ENCODE data around the gene CACNA1D.

Gene CACNA1D

GRCh38 chr3:53715815-53716483, 221.5 kb downstream of the CACNA1D start:
- no peak for DNase-seq (ENCODE audit: low read depth)

DNA sequence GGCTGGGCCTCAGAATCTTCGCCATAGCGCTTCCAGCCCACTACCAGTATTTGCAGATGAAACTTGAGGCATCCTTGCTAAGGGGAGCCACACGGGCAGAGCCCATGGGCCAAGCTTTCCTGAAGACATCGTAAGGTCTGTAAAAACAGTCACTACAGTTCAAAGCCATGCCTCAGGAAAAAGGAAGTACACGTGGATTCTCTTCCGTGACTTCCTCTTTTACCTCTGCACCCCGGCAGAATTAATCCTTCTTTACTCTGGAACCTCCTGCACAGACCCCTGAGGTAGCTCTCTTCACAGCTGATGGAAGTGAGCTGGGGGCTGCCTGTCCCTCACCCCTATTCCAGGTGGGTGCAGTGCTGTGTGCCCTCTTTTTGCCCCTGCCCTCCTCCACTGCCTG, 222.6 kb downstream of the CACNA1D start:
- no peak for DNase-seq (ENCODE audit: low read depth)

DNA sequence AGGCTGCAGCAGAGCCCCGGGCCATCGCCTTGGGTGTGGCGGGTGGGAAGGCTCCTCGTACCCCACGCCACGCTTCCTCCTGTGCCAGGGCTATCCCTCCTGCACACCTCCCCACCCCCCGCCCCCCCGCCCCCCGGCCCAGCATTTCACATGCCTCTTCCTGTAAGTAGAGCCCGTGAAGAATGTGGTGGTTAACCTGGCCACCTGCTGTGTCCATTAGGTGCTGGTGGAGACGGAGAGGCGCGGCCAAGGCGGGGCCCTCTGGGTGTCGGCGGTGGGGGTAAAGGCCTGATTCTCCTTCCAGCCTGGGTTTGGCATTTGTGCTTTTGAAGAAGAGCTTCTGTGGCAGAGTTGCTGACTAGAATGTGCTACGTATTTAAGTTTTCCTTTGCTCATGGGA, 224.1 kb downstream of the CACNA1D start:
- DNase-seq (ENCODE audit: low read depth), result no peak

DNA sequence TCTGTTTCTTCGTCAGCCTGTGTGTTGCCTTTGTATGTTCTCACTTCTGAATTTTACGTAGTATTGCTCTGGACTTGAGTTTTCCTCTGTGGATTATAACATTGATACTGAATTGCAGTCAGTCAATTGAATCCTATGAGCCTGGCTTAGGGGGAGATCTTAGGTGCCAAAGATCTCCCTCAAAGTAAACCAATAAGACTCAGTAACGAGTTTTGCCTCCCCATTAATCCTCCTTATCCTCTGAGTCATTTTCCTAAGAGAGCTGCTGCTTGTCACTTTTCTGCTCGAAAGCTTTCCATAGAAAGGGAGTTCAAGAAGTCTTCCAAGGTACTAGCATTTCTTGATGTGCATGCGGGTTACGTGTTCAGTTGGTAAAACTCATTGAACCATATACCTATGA, 225.4 kb downstream of the CACNA1D start:
- no peak for DNase-seq (ENCODE audit: low read depth)

- DNase-seq (ENCODE audit: low read depth), result no peak
Observed at GRCh38 chr3:53721187-53722119, 227.0 kb downstream of the CACNA1D start.

GRCh38 chr3:53724566-53724965, 230.2 kb downstream of the CACNA1D start:
- no peak for DNase-seq (ENCODE audit: low read depth)

GRCh38 chr3:53725387-53725995, 231.1 kb downstream of the CACNA1D start:
- no peak for DNase-seq (ENCODE audit: low read depth)

GRCh38 chr3:53726643-53727042, 232.2 kb downstream of the CACNA1D start:
- DNase-seq (ENCODE audit: low read depth), result no peak

DNA sequence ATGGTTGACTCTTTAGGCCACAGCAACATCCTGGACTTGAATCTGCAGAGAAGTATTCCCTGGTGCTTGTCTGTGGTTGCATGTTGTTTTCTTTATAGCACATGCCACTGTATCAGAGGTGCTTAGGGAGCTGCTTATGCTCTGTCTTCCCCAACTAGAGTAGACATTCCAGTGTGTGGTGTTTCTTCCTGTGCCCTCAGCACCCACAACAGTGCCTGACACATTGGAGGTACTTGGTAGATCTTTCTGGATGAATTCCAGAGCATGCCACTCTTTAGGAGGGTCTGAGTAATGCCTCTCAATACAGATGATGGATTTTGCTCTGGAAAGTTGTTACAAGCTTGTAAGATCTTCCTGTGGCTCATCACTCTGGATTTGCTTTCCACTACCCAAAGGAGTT, 234.2 kb downstream of the CACNA1D start:
- DNase-seq (ENCODE audit: low read depth), result no peak

DNA sequence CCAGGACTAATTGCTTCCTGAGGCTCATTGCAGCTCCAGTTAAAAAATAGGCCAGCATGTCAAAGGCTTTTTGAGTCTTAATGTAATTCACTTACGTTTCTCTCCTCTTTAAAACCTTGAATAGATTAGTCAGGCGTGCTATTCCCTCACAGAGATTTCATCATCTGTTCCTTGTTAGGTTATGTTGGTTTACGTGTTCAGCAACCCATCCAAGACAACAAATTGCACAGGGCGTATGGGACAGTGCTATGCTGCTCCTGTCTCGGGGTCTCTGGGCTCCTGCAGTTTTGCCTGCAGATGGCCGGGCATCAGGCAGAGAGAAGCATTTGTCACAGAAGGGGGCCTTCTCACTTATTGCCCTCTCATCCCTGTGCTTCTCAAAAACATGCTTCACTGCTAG, 234.7 kb downstream of the CACNA1D start:
- DNase-seq (ENCODE audit: low read depth), result no peak

GRCh38 chr3:53729618-53730017, 235.2 kb downstream of the CACNA1D start:
- DNase-seq (ENCODE audit: low read depth), result no peak

DNA sequence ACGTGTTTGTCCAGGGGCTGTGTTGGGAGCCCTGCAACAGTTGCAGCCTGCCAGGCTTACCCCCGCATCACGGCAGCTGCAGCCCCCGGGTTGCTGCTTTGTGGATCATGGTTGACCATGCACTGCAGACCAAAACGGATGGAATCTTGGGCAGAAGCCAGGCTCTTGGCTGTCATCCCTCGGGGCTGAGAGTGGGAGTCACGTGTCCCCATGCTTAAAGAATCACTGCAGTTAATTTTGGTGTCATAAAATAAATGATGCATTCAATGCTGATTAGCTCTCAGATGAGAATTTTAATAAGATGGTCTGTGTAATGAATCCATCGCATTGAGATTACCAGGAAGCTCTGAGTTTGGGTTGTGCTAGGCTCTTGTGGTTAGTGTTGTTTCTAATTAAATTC, 236.2 kb downstream of the CACNA1D start:
- no peak for DNase-seq (ENCODE audit: low read depth)

DNA sequence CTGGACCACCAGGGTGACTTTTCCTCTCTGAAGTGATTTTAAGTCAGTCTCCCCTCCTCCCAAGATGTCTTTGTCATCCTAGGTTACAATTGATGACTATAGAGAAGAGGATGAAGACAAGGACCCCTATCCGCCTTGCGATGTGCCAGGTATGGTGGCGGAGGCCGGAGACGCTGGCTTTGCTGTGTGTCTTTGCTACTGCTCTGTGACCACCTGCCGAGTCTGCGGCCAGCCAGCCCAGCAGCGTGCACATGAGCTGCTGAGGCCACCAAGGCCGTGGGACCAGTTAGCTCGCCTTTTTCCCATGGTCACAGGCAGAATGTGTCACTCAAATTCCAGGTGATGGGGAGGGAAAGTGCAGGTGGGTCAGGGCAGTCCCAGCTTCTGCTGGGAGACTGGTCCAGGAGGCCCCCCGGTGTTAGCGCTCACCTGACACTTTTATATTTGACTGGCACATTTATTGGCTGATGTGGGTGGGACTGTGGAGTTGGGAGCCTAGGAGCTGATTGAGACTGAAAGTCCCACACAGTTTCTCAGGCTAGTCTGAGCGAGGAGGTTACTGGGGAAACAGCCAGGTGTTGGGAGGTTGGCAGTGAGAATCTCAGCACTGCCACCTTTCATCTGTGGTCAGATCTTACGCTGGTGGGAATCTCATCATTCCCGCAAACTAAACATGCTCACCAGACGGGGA, 237.7 kb downstream of the CACNA1D start:
- DNase-seq (ENCODE audit: low read depth), result no peak

DNA sequence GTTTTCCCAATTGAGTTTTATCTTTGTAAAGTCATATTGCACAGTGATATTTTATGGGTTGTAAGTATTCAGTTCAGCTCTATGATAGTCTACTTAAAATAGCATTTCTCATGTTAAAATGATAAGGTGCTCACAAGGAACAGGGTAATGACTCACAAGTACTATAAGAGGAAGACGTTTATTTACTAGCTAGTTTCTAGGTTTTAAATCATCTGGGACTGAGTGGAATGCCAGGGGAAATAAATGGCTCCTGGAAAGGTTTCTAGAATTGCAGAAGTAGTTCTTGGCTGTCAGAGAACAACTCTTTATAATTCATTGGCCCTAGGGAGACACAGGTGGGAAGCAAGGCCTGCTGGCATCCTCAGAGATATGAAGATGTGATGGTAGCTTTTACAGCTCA, 239.0 kb downstream of the CACNA1D start:
- DNase-seq (ENCODE audit: low read depth), result no peak

DNA sequence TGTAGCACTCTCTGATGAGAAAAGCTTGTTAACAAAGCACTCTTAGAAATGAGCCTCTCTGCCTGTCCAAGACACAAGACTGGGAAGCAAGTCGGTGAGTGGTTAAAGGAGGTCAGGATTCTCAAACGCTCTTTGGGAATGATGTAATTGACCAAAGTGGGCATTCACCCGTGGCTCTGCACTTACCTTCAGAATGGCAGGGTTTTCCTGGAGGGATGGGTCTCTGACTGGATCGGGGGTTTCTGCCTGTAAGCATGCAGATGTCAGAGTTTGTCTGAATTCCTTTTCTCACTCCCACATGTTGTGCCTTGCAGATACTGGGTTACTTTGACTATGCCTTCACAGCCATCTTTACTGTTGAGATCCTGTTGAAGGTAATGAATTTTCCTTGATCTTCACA, 245.6 kb downstream of the CACNA1D start:
- DNase-seq (ENCODE audit: low read depth), result no peak

- DNase-seq (ENCODE audit: low read depth), result no peak
Observed at GRCh38 chr3:53740956-53741355, 246.5 kb downstream of the CACNA1D start.

DNA sequence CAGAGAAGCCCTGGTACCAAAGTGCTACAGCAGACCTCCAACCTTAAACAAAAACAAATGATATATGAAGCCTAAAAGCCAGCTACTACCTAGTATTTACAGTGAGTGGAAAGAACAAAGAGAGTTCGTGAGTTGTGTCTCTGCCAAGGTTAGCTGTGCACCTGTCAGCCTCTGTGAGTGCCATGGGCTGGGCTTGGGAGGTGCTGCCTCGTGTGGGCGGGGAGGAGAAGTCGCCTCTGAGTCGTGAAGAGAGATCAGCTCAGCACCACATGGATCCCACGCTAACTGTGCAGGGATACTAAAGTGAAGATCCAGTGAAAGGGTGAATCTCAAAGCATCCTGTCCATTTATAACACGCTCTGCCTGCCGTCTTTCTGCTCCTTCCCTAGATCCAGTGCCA, 249.9 kb downstream of the CACNA1D start:
- DNase-seq (ENCODE audit: low read depth), result no peak

- DNase-seq (ENCODE audit: low read depth), result no peak
Observed at GRCh38 chr3:53747559-53747958, 253.1 kb downstream of the CACNA1D start.

DNA sequence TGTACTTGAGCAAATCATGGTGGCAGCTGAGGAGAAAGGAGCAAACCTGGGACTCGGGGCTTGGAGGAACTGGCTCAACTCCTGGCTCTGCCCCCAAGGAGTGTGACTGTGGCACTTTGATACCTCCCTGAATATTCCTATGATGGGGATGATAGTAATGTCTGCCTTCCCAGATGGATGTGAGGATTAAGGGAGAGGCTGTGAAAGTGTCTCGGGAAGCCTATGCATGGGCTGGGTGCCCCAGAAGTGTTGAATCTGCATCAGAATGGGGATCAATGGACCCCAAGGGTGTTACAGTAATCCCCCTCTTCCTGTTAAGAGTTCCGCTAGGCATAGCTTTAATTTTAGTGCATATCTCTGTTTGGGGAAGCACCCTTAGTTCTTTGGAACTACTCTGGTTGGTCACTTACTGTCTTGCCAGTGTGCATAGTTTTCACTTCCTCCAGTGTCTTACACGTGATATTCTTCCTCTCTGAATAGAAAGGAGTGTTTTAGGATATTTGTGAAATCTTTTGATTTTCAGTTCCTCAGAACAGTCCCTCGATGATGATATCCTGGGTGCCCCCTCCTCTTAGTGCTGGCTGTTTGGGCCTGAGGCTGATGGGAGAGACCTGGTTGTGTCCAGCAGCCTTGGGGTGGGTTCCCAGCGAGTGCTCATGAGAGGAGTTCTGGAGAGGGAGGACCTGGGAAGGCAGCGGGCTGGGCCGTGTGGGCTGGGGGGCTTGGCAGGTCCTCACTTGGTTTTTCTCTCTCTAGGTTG, 254.3 kb downstream of the CACNA1D start:
- no peak for DNase-seq (ENCODE audit: low read depth)

DNA sequence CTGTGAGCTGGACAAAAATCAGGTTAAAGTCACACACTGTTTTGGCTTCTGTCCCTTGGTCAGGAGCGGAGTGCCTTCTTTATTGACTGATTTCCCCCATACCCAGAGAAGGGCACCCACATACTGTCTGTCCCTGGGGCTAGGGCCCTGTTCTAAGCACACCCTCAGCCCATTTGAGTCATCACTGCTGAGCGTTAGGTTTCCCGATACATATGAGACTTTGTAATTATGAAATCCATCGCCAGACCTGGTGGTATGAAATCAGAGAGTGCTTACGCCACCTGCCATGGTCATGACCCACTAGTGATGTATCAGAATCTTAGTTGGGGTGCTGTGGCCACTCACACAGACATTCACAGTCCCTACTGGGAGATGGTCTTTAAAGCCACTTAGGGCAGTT, 255.0 kb downstream of the CACNA1D start:
- no peak for DNase-seq (ENCODE audit: low read depth)

Data from stimulated activated CD8-positive, alpha-beta memory T cell treated with anti-CD3 and anti-CD28 coated beads, Interleukin-12 subunit alpha, Interleukin-12 subunit beta, amount 100 ng/mL, for 4 hours (primary cell).